Measurements from ENCODE around the gene GRM8. TPM values are rescaled to one million over a fixed set of nuclear protein-coding genes. Genes with fewer than 3 reads are reported as not detected.

Gene GRM8
- total RNA-seq, 1 donor from 2014 or later = 8.1 TPM

- no peaks in the 10 kb centered on the region for H3K36me3 Mint-ChIP-seq
- no peaks in the 10 kb centered on the region for H3K27me3 Mint-ChIP-seq
- DNase-seq (ENCODE audit: extremely low spot score, unreplicated experiment) = no peak
- H3K4me3 Mint-ChIP-seq = no peak overlapping the region
- H3K4me1 Mint-ChIP-seq (ENCODE audit: unreplicated experiment) = peaks cover 5% of the 10 kb centered on the region
- H3K9me3 Mint-ChIP-seq = no peaks in the 10 kb centered on the region
- TF ChIP-seq CTCF (conservative IDR thresholded peaks at IDR 0.05) = no peak
- H3K27ac Mint-ChIP-seq = no peak overlapping the region
Observed at GRCh38 chr7:126578338-126578737, 674.4 kb downstream of the GRM8 start.

GRCh38 chr7:126574276-126575250, 678.2 kb downstream of the GRM8 start:
- H3K9me3 Mint-ChIP-seq = no peaks in the 10 kb centered on the region
- no peaks in the 10 kb centered on the region for H3K36me3 Mint-ChIP-seq
- no peak overlapping the region for H3K4me3 Mint-ChIP-seq
- H3K27ac Mint-ChIP-seq = peak overlapping the region; percentile 19
- H3K4me1 Mint-ChIP-seq (ENCODE audit: unreplicated experiment) = peaks cover 5% of the 10 kb centered on the region
- DNase-seq (ENCODE audit: extremely low spot score, unreplicated experiment) = no peak
- TF ChIP-seq CTCF (conservative IDR thresholded peaks at IDR 0.05) = no peak
- H3K27me3 Mint-ChIP-seq = no peaks in the 10 kb centered on the region

- DNase-seq (ENCODE audit: extremely low spot score, unreplicated experiment) = no peak
- Mint-ChIP-seq H3K27me3 (no peaks in the 10 kb centered on the region), H3K9me3 (peaks cover 4% of the 10 kb centered on the region), H3K27ac (no peak overlapping the region), H3K4me3 (no peak overlapping the region), H3K4me1 (ENCODE audit: unreplicated experiment) (peaks cover 5% of the 10 kb centered on the region), H3K36me3 (no peaks in the 10 kb centered on the region)
- TF ChIP-seq CTCF (conservative IDR thresholded peaks at IDR 0.05) = no peak
Observed at GRCh38 chr7:126570845-126571244, 681.9 kb downstream of the GRM8 start.

GRCh38 chr7:126569402-126569801, 683.3 kb downstream of the GRM8 start:
- Mint-ChIP-seq H3K4me1 (ENCODE audit: unreplicated experiment) (peaks cover under 1% of the 10 kb centered on the region), H3K9me3 (peaks cover 5% of the 10 kb centered on the region), H3K27me3 (no peaks in the 10 kb centered on the region), H3K36me3 (no peaks in the 10 kb centered on the region), H3K27ac (no peak overlapping the region), H3K4me3 (no peak overlapping the region)
- TF ChIP-seq CTCF (conservative IDR thresholded peaks at IDR 0.05) = no peak
- DNase-seq (ENCODE audit: extremely low spot score, unreplicated experiment) = no peak

- H3K27ac Mint-ChIP-seq = no peak overlapping the region
- H3K27me3 Mint-ChIP-seq = no peaks in the 10 kb centered on the region
- no peaks in the 10 kb centered on the region for H3K36me3 Mint-ChIP-seq
- TF ChIP-seq CTCF (conservative IDR thresholded peaks at IDR 0.05) = no peak
- DNase-seq (ENCODE audit: extremely low spot score, unreplicated experiment) = no peak
- H3K9me3 Mint-ChIP-seq = no peaks in the 10 kb centered on the region
- H3K4me3 Mint-ChIP-seq = no peak overlapping the region
- H3K4me1 Mint-ChIP-seq (ENCODE audit: unreplicated experiment) = peaks cover 4% of the 10 kb centered on the region
Observed at GRCh38 chr7:126557271-126557670, 695.5 kb downstream of the GRM8 start.
